Measurements from ENCODE around the gene TAF4B.
"Not testable (repeated sequence)": the region's sequence is repeated elsewhere in the genome, so short reads cannot be mapped to it uniquely, and the experiment has no call there.

Gene TAF4B, protein sequence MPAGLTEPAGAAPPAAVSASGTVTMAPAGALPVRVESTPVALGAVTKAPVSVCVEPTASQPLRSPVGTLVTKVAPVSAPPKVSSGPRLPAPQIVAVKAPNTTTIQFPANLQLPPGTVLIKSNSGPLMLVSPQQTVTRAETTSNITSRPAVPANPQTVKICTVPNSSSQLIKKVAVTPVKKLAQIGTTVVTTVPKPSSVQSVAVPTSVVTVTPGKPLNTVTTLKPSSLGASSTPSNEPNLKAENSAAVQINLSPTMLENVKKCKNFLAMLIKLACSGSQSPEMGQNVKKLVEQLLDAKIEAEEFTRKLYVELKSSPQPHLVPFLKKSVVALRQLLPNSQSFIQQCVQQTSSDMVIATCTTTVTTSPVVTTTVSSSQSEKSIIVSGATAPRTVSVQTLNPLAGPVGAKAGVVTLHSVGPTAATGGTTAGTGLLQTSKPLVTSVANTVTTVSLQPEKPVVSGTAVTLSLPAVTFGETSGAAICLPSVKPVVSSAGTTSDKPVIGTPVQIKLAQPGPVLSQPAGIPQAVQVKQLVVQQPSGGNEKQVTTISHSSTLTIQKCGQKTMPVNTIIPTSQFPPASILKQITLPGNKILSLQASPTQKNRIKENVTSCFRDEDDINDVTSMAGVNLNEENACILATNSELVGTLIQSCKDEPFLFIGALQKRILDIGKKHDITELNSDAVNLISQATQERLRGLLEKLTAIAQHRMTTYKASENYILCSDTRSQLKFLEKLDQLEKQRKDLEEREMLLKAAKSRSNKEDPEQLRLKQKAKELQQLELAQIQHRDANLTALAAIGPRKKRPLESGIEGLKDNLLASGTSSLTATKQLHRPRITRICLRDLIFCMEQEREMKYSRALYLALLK

GRCh38 chr18:26226229-26227050 is at the start of gene TAF4B:
Gene TAF4B (plus strand): TSS chr18:26226445. CDS start chr18:26226934, 489 bp downstream.
- DNase-seq (ENCODE audit: low read depth), result peak; percentile 91

DNA sequence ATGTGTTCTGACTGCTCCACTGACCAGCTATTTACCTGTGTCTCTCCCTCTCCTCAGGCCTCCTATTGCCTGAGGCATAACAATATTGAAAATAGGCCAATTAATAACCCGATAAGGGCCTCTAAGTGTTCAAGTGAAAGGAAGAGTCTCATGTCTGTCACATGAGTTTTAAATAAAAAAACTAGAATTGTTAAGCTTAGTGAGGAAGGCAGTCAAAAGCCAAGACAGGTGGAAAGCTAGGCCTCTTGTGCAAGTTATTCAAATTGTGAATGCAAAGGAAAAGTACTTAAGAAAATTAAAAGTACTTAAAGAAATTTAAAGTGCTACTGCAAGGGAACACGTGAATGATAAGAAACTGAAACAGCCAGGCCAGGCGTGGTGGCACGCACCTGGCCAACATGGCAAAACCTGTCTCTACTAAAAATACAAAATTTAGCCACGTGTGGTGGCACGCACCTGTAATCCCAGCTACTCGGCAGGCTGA is 44.9 kb upstream of the TAF4B start:
- no peak for DNase-seq (ENCODE audit: low read depth)

DNA sequence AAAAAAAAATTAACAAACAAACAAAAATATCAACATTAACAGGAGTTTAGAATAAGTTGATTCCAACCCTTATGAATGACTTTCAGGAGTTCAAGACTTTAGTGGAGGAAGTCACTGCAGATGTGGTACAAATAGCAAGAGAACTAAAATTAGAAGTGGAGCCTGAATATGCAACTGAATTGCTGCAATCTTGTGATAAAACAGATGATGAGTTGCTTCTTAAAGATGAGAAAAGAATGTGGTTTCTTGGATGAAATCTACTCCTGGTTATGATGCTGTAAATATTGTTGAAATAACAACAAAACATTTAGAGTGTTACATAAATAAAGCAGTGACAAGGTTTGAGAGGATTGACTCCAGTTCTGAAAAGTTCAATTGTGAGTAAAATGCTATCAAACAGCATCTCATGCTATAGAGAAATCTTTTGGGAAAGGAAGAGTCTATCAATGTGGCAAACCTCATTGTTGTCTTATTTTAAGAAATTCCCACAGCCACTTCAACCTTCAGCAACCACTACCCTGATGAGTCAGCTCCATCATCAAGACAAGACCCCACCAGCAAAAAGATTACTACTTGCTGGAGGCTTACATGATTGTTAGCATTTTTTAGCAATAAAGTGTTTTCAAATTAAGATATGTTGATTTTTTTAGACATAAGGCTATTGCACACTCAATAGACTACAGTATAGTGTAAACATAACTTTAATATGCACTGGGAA is 42.7 kb upstream of the TAF4B start:
- DNase-seq (ENCODE audit: low read depth), result no peak

DNA sequence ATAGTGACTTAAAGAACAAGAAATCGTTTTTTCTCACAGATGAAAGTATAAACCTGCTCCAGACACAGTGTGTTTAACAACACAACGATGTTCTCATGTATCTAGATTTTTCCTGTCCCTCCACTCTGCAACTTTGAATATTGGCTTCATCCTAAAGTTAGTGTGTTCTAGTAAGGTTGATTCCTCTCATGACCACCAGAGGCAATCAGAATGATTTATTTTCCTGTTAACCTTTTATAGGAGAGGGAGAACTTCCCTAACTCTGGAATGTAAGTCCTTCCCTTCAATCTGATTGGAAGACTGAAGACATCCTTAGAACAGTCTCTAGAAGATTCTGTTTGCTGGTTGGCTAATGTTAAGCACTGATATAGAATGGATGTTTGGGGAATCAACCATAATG is 41.0 kb upstream of the TAF4B start:
- DNase-seq (ENCODE audit: low read depth), result no peak

GRCh38 chr18:26190506-26190905 is 35.7 kb upstream of the TAF4B start:
- peak; percentile 14 for DNase-seq (ENCODE audit: low read depth)

DNA sequence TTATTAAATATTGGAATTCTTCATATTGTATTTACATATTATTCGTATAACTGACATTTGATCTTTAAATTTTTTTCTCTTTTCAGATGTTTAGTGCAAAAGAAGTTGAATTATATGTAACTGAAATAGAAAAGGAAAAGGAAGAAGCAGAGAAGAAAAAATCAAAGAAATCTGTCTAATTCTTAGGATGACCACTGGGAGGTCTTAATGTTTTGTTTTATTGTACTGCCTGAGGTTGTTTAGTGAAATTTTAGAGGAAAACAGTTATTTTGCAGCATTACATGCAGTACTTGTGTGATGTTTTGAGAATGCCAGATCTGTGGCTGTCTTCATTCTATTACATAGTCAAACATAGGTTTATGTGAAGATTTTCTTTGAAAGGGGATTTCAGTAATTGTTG is 34.0 kb upstream of the TAF4B start:
- no peak for DNase-seq (ENCODE audit: low read depth)

DNA sequence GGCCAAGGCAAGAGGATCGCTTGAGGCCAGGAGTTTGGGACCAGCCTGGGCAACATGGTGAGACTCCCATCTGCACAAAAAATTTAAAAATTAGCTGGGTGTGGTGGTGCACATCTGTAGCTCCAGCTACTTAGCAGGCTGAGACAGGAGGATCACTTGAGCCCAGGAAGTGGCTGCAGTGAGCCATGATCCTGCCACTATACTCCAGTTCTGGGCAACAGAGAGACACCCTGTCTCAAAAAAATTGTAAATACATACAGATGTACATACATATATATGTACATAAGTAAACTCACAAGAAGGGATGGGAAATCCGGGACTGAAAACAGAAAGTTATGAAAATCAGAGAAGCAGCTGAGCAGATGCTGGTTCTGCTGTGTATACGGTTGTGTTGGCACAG is 29.6 kb upstream of the TAF4B start:
- DNase-seq (ENCODE audit: low read depth), result no peak

DNA sequence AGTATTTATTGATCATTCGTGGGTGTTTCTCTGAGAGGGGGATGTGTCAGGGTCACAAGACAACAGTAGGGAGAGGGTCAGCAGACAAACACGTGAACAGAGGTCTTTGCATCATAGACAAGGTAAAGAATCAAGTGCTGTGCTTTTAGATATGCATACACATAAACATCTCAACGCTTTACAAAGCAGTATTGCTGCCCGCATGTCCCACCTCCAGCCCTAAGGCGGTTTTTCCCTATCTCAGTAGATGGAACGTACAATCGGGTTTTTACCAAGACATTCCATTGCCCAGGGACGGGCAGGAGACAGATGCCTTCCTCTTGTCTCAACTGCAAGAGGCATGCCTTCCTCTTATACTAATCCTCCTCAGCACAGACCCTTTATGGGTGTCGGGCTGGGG is 24.2 kb upstream of the TAF4B start:
- not testable (repeated sequence) for DNase-seq (ENCODE audit: low read depth)

- no peak for DNase-seq (ENCODE audit: low read depth)
Measured at GRCh38 chr18:26205318-26205717, 20.9 kb upstream of the TAF4B start.

DNA sequence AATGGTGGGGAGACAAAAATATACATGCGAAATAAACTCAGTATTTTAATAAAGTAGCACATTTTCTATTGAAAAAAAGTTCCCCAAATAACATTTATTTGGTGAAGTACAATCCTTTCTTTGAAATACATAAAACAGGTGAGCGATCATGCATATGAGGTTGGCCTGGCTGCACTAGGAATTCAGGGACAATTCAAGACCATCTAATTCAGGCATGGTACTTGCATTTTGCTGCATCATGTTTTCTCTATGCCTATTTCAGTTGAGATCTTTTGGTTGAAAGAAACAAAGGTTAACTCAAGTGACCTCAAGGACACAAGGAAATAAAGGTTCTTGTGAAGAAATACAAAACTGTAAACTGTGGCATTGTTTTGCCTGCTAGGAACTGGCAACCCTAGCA is 19.8 kb upstream of the TAF4B start:
- DNase-seq (ENCODE audit: low read depth), result no peak

DNA sequence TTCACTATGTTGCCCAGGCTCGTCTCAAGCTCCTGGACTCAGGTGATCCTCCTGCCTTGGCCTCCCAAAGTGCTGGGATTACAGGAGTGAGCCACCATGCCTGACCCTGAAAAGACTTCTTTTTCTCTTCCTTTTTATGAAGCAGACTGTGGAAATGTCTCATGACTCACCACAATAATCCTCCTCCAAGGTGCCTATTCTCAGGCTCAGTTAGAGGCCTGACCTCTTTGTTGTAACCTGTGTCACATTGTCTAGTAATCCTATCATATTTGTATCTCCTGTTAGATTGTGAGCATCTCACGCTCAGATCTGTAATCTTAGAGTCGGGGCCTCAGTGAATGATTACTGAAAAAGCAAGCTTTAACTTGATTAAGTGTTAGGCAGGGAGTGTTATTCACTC is 18.3 kb upstream of the TAF4B start:
- no peak for DNase-seq (ENCODE audit: low read depth)

DNA sequence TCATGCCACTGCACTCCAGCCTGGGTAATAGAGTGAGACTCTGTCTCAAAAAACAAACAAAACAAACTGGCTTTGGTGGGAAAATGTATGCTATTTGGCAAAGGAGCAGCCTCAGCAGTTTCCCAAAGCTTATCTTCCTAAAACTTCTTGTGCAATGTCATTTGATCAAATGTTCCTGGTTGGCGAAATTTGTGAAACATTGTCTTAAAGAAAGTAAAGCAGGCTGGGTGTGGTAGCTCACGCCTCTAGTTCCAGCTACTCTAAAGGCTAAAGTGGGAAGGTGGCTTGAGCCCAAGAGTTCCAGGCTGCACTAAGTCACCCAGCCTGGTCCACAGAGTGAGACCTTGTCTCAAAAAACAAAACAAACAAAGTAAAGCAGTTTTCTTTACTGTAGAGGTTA is 17.3 kb upstream of the TAF4B start:
- no peak for DNase-seq (ENCODE audit: low read depth)

- no peak for DNase-seq (ENCODE audit: low read depth)
Measured at GRCh38 chr18:26210147-26210546, 16.1 kb upstream of the TAF4B start.

DNA sequence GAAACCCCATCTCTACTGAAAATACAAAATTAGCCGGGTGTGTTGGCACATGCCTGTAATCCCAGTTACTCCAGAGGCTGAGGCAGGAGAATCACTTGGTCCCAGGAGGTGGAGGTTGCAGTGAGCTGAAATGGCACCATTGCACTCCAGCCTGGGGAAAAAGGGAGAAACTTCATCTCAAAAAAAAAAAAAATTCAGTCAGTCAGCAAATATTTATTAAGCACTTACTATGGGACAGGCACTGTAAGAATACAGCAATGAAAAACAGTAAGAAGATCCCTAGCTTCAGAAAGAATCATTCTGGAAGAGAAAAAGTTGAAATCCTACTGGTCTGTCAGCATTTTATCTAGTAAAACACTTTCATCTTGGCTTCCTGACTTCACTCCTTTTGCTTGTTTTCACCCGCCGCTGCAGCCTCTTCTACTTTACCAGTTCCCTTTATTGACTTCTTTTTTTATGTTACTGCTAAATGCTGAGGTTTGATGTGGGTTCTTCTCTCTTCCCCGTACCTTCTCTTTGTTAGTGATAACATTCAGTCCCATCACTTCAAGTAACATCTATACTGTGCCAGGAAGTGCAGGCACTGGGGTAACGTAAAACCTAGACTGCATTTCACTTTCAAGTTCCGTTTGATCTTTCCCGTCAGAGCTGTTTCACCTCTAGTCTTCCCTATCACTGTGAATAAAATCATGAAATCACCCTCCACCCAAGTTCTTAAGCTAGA is 10.8 kb upstream of the TAF4B start:
- DNase-seq (ENCODE audit: low read depth), result peak; percentile 13

GRCh38 chr18:26225022-26225693 is 1.1 kb upstream of the TAF4B start:
- DNase-seq (ENCODE audit: low read depth), result no peak

GRCh38 chr18:26225915-26226228 is 373 bp upstream of the TAF4B start:
- DNase-seq (ENCODE audit: low read depth), result no peak

DNA sequence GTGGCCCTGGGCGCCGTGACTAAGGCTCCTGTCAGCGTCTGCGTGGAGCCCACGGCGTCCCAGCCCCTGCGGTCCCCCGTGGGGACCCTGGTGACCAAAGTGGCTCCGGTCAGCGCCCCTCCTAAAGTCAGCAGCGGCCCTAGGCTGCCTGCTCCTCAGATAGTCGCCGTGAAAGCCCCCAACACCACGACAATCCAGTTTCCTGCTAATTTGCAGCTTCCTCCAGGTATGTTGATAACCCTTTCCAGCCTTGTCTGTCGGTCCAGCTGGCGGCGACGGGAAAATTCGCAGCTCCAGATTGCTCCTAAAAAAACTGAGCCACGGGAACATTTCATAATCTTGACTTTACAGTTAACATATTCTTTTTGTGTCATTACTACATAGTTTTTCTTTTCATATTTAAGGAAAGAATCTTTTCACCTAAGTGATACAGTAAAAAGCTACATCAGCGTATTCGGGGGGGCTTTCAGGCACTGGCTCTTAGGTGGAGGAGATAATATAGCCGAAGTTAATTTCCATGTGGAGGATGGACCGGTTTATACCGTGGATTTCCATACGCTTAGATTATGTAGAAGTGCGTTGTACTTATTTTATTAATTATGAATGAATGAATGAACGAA is 916 bp downstream of the TAF4B start:
- DNase-seq (ENCODE audit: low read depth), result no peak

GRCh38 chr18:26228562-26229260 is 2.5 kb downstream of the TAF4B start:
- DNase-seq (ENCODE audit: low read depth), result no peak

DNA sequence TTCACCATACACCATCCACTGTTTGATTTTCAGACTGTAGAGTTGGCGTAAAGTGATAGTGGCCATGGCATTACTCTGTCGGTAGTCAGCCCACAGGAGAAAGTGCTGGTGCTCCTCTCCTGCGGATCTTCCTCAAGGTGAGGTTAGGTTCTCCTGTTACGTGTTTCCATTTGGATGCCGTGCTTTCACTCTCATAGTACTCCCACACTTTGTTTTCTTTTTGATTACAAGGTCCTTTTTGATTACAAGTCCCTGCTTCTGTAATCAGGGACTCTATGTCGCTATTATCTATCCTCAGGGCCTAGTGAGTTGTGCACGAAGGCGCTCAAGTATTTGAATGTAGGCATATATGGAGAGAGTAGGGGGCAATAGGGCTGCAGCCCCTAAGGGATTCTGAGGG is 4.3 kb downstream of the TAF4B start:
- DNase-seq (ENCODE audit: low read depth), result no peak
